NOMO-1 treated with dmso at 0.1 percent for 144 hours (cell line): ENCODE data around the gene THUMPD3.

Source experiments
- DNase-seq: peaks from one replicate; lab custom pipeline; 2025; ENCODE audit not compliant: unreplicated experiment; lab: John Stamatoyannopoulos, UW

THUMPD3 gene, protein sequence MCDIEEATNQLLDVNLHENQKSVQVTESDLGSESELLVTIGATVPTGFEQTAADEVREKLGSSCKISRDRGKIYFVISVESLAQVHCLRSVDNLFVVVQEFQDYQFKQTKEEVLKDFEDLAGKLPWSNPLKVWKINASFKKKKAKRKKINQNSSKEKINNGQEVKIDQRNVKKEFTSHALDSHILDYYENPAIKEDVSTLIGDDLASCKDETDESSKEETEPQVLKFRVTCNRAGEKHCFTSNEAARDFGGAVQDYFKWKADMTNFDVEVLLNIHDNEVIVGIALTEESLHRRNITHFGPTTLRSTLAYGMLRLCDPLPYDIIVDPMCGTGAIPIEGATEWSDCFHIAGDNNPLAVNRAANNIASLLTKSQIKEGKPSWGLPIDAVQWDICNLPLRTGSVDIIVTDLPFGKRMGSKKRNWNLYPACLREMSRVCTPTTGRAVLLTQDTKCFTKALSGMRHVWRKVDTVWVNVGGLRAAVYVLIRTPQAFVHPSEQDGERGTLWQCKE

DNA sequence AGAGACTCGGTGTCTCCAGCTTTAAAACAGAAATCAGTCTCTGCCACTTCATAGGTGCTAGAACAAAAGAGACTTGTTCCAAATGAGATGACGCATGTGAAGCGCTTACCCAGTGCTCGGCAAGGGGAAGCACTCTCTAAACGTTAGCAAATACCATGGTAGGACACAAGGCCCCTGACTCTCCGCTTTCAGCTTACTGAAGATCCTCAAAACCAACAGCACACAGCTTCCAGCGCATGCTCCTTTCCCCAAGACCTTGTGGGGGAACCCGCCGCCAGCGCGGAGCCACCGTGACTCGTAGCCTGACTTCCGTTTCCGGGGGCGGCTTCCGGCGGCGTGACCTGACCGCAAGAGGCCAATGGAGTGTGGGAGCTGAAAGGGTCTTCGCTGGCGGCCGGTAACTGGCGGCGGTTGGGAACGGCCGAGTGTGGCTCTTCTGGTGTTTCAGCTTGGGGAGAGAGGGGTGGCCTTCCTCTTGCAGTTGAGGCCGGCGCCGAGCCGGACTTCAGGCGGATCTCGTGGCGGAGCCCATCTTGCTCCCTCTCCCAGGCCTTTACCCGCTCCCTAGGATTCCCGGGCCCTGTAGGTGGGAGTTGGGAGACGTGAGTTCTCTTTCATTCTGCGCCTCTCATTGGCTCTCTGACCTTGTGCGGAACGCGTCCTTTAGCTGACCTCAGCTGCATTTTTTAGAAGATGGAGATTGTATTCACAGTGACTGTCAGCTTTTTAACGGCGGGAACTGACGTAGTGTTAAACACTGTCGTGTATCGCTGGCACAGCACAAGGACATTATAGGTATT lies at the start of gene THUMPD3:
Gene THUMPD3 (plus strand): TSS at position 324 of the 800 bp plus-strand sequence. CDS start 2,015 bp downstream, outside the sequence.
- DNase-seq, result peak; percentile 91

DNA sequence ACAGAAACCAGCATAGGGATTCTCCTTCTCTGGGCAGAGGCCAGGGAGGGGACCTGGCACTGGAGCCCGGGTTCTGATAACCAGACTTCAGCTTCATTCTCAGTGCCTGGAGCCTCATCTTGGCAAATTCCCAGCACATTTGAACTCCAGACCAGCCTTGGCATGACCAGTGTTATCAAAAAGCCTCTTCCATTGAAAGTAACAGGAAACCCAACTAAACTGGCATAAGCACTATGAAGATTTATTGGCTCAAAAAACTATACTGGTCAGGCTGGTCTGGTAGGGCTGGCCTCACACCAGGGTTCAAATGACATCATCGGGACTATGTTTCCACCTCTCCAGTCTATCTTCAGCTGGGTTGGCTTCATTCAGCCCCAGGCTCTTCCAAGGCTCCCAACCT lies 48.1 kb upstream of the THUMPD3 start:
- DNase-seq, result no peak

DNA sequence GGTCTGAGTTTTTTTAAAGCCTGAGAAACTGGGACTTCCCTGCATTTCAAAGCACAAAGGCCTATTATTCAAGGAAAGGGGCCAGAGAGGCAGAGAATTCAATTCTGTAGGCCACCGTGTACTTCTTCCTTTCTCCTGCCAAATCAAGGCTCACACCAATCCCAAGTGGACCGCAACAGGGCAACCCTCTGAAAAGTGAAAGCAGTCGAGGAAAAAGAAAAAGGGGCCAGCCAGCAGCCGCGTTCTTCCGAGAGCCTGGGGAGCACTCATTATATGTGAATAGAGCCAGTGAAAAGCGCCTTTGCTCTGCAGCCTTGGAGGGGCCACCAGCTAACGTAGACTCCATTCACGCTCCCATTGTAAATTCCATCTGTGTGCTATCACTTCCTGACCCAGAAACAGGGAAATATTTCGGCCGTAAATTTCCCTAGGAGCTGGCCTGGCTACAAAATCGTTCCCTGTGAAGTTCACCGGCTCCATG lies 45.9 kb upstream of the THUMPD3 start:
- DNase-seq, result no peak

DNA sequence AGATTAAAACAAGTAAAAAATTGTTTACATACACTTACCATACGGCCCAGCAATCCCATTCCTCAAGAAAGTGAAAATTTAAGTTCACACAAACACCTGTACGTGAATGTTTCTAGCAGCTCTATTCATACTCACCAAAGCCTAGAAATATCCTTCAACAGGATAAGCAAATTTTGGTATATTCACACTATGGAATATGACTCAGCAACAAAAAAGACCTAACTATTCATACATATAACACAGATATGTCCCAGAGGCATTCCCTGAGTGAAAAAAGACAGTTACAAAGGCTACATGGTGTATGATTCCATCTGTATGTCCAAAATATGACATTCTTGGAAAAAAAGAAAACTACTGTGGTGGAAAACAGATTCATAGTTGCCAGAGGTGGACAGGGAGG lies 40.1 kb upstream of the THUMPD3 start:
- DNase-seq, result no peak

DNA sequence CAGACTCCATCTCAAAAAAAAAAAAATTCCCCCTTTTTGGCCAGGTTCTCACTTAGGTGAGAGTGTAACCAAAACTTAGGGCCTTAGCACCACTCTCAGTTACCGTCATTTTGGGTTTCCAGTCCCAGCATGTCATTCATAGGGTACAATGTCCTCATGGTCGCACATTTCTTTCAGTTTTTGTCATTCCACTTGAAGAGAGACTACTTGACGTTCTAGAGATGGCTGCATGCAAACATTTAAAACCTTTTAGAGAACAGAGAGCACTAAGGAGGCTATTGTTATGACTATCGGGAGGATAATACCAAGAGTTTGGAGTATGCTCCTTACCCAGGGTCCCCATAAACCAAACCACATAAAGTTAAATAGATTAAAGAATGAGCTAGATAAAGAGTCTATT lies 37.9 kb upstream of the THUMPD3 start:
- no peak for DNase-seq

DNA sequence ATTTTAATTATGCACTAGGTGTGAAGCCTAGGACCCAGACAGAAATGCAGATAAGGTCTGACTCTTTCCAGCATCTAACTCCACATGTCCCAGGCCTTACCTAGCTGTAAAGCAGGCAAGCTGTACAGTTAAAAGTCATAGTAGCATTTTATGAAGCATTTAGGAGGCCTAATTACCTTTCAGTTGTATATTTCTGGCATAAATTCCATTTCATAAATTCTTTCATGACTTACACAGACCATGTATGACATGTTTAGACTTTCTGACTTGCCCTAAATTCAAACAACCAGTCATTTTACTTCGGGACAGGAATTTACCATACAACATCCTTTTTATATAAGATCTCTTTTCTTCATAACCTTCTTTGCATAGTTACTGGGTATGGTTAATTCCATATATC lies 35.3 kb upstream of the THUMPD3 start:
- no peak for DNase-seq

DNA sequence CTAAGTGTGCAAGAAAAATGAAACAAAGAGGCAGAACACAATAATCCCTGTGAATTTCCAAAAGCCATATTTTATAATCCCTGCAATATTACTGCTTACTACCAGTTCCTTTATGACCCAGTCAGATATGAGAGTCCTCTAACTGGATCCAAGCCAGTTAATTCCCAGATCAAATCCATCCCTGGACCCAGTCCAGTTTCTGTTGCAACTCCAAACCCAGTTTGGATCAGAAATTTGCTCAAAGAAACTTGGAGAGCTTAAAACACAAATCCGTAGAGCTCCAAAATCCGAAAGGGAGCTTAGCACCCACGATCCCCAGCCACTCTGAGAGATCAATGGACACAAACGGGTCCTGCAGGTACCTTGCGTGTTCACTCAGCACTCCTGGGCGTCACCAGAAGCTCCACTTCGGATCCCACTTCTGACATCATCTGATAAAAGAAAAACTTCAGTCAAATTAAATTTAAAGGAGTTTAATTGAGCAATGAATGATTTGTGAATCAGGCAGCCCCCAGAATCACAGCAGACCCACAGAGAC lies 32.6 kb upstream of the THUMPD3 start:
- no peak for DNase-seq

DNA sequence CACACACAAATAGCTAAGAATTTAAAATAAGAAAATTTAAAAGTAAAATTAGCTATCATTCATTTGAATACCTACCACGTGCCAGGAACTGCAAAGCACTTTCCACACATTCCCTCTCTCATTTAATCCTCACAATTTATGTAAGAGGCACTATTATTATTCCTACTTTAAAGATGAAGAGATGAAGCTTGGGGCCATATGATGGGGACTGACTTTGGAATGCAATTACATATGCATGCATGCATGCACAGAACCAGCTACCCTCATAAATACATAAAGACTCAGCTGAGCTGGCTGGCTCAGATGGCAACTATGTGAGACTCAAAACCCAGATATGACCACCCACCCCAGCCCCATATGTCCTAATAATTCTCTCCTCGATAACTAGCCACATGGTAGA lies 31.7 kb upstream of the THUMPD3 start:
- no peak for DNase-seq

DNA sequence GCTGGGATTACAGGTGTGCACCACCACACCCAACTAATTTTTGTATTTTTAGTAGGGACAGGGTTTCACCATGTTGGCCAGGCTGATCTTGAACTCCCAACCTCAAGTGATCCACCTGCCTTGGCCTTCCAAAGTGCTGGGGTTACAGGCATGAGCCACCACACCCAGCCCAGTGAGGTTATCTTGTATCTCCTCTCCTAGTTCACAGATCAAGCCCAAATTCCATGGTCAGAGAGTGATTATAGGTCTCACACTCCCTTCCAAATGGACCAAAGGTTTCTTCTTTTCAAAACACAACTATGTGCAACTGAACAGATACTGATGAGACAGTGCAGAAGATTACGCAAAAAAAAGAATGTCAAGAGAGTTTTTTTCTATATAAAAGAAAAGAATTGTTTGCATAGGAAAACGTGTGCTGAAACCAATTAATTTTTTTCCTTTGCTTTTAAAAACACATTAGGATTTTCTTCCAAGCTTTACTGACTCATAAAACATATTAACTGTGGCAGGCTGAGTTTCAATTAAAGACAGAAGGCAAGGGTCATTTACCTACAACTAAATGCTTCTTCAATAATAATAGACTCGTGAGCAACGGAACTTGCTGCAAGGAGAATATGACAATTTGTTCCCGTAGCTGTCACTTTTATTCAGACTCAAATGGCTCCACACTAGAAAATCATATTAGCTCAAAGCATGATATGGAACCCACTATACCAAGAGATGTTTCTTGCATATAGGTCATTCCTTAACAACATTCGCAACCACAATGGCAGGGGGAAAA lies 30.4 kb upstream of the THUMPD3 start:
- DNase-seq, result no peak

DNA sequence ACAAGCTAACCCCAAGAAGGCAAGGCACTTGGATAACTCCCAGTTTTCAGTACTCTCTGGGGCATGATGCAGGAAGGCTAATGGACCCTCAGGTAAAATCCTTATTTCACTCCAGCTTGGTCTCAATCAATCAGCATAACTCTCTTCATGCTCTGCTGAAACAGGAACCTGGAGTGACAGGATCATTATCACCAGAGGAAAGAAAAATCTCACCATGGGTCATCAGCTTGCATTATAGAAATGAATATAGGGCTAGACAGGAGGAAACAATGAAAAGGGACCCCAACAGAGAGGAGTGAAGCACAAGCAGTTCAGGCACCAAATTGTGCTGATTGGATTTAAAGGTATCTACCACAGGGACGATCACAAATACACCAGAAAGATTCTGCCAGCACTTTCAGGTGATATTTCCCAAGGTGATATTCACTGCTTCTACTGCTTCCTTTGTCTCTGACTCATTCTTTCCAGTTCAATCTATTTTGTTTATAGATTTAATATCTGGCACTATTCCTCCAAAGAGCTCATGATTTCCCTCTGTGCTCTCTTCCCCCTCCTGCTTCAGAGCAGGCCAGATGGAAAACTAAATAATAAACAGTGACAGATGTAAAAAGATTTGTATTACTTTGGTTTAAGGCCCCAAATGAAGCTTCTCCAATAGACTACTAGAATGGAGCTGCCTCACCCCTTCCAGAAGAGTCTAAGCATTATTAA lies 22.9 kb upstream of the THUMPD3 start:
- no peak for DNase-seq

DNA sequence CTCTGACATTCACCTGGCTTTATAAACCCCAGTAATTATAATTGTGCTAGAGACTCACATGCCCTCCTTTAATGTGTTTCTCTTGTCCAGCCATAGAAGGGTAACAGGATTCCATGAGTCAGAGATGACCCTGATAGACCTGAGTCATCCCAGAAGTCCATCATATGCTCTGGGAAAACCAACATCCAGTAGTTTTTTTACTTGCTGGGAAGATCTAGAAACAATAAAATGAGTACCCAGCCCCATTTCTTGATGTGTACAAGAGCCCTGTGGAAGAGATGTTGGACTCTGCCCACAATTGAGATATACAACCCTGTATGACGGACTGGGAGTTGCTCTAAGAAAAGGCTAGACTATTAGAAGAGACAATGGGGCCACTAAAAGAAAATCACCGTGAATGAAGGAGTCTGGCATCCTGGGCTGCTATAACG lies 22.4 kb upstream of the THUMPD3 start:
- no peak for DNase-seq

DNA sequence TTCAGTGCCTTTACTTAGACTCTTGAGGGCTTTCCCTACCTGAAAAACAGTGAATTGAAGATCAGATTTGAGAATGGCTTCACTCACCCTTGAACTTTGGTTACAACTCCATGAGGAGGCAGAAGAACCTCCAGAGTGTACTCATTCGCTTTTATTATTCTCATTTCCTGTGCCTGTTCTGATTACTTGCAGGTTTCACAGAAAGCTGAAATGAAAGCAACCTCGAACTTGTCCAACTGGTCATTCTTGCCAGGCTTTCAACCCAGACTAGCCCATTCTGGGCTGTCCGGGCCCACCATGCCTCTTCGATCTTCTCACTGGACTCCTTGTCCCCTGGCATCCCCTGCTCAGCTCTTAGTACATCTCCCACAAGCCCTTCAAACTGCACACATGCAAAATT lies 20.2 kb upstream of the THUMPD3 start:
- no peak for DNase-seq

DNA sequence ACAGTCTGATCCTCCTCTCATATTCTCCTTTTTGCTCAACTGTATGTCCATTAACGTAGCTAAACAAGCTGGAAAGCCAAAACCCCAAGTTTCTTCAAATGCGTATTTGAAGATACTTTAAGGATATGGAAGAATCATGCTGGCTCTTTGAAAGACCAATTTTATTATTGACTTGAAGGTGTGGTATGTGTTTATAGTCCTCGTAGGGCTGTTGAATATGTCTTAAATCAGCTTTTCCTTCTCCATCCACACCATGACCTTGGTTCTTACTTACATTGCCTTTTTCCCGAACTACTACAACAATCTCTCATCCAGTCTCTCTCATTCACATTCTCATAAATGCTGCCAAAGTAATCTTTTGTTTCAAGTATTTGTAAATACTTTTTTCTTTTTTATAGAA lies 19.7 kb upstream of the THUMPD3 start:
- DNase-seq, result no peak

DNA sequence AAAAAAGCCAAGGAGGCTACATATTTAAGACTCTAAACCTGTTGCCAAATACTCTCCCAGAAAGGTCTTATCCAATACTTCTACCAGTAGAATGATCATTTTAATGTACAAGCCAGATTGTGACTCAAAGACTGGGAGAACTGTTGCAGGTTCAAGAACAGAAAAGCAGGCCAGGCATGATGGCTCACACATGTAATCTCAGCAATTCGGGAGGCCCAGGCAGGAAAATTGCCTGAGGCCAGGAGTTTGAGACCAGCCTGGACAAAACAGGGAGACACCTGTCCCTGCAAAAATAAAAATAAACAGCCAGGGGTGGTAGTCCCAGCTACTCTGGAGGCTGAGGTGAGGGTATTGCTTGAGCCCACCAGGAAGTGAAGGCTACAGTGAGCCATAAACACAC lies 17.8 kb upstream of the THUMPD3 start:
- no peak for DNase-seq

DNA sequence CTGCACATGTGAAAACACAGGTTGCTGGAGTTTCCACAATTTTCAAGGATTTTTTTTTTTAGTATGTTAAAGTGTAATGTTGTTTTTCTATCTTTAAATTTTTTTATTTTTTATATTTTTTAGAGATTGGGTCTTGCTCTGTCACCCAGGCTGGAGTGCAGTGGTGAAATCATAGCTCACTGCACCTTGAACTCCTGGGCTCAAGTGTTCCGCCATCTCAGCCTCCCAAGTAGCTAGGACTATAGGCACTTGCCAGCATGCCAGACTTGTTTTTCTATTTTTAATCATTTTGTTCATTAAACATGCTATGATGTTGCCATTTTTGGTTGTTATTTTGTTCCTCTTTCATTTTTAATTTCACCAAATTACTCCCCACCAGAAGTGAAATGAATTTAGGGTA lies 16.7 kb upstream of the THUMPD3 start:
- DNase-seq, result no peak

DNA sequence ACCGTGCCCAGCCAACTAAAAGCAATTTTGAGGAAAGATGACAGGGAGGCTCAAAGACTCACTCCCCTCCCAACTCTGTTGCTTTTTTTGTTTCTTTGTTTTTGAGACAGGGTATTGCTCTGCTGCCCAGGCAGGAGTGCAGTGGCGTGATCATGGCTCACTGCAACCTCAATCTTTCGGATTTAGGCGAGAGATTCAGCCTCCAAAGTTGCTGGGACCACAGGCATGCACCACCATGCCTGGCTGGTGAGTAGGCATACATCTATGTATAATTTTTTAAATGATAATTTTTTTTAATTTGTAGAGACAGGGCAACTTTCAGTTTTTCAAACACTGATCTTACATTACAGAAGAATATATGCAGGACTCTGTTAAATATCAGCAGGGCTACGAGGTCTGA lies 15.8 kb upstream of the THUMPD3 start:
- no peak for DNase-seq

DNA sequence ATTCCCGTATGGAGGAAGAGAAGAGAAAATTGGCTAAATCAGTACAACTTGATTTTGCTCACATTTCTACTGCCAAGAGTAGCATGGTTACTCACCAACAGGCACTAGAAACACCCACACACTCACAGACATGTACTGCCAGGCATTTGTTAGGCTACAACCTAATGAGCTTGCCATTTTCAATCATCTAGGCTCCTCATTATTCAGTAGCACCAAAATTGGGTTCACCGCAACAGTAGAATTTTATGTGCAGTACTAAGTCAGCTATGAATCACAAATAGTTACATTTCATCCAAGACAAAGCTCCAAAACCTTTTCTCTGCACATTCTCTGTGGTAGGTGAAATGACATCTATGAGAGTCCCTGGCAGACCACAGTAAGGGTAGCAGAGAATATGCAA lies 15.0 kb upstream of the THUMPD3 start:
- DNase-seq, result no peak

DNA sequence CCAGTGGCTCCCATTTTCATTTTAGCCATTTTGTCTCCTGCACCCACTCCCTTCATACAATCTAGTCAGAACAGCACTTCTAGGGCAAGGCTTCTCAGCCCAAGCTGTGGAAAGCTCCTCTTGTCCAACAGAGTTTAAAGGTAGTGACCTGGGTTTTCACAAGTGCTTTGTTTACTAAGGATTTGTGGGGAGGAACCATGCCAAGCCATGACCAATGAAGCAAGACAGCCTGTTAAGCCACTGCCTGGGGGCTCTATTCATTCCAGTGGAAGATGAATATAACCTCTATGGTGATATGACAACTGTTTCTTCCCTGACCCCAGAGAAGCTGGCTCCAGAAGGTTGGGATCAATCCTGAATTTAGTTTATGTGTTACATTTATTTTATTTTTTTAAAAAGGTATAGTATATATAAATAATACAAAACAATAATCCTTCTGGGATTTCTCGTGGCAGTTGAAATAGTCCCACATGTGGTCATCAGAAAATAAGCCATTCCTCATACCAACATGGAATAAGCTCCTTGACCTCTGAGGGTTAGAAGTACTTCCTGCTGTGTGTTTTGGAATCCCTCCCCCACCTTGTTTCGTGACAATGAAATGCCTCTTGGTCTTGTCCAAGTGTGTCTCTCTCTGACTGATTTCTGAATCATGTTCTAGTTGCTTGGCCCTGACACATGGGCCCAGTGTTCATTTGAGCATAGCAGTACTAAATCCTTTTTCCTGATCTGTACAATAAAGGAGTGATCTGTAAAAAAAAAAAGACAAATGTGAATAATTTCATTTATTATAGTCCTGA lies 13.3 kb upstream of the THUMPD3 start:
- no peak for DNase-seq

DNA sequence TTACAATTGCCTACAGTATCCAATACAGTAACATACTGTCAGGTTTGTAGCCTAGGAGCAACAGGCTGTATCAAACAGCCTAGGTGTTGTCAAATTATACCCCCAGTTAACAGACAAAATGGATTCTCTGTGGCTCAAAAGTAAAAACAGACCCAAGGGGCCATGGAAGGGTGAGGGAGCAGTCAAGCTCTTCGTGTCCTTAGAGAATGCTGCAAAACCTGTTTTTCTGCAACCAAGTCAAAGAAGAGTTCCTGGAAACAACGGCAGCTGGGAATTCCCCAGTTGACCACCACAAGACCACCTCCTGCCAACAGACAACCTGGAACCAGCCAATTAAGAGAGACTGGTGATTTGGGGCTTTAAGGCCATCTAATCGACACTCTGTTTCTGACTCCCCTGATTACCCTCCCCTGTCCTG lies 11.1 kb upstream of the THUMPD3 start:
- DNase-seq, result no peak
